Stimulated activated CD8-positive, alpha-beta memory T cell treated with anti-CD3 and anti-CD28 coated beads, Interleukin-2, amount 100 ng/mL, for 48 hours (primary cell): ENCODE data around the gene CTBP2.

Experiments used
- DNase-seq, 2 donors: peaks; one replicate each; pipeline ENCODE4 v3.0.0-alpha.2; 2020; ENCODE audit warnings: low read depth in 2 of 2

Gene CTBP2

GRCh38 chr10:125125951-125126735 lies 34.2 kb downstream of the CTBP2 start:
- DNase-seq, result no peak

GRCh38 chr10:125124907-125125306 lies 35.5 kb downstream of the CTBP2 start:
- DNase-seq, result no peak

- DNase-seq, result no peak
These were observed 36.3 kb downstream of the CTBP2 start for GRCh38 chr10:125124115-125124487.

GRCh38 chr10:125123476-125124114 lies 36.8 kb downstream of the CTBP2 start:
- DNase-seq, result no peak

DNA sequence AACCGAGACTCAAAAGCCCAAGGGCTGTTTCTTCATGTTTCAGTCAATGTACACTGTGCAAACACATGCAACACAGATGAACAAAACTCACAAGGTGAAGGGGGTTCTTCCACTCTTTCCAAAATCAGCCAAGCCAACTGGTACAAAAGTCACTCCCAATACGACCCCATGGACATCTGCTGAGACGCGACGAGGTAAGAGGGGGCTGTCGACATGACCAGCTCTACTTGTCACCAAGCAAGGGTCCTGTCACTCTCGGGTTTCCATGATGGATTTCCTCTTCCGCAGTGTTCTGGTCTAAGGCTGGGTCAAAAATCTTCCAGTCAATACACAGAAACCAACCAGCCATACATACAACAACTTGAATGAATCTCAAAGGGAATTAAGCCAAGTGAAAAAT lies 37.8 kb downstream of the CTBP2 start:
- no peak for DNase-seq

DNA sequence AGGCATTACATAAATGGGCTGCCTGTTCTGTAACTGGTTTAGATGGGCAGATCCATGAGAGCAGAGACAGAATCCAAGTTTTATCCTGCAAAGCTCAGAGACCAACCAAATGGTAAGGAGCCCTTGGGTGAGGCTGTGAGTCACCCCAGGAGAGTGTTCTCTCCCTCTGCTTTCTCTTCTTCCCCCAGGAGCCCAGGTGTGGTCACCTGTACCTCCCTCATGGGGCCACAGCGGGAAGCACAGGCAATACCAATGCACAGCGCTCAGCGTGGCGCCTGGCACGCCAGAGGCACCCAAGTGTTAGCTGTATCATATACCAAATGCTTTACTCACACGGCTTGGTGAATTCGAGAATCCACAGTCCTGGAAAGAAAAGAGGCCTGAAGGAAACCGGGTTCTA lies 39.4 kb downstream of the CTBP2 start:
- DNase-seq, result no peak

DNA sequence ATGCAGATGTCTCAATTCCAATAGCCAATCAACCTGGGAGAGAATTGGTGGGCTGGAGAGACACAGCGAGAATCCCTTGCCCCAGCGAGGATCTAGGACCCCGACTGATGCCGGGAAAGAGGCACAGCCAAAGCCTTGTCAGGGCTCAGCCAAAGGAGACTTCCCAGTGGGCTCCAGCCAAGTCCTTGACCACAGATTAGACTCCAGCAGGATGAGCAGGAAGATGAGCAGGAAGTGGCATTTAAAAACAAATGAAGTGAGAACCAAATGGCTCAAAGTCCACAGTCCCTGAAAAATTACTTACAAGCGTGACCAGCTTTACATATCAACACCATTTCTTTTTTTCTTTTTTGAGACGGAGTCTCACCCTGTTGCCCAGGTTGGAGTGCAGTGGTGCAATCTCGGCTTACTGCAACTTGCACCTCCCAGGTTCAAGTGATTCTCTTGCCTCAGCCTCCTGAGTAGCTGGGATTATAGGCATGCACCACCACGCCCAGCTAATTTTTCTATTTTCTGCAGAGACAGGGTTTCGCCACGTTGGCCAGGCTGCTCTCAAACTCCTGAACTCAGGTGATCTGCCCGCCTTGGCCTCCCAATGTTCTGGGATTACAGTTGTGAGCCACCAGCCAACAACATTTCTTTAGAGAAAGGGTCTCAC lies 40.2 kb downstream of the CTBP2 start:
- no peak for DNase-seq

GRCh38 chr10:125118701-125119100 lies 41.7 kb downstream of the CTBP2 start:
- no peak for DNase-seq

GRCh38 chr10:125118011-125118611 lies 42.3 kb downstream of the CTBP2 start:
- no peak for DNase-seq

- no peak for DNase-seq
These were observed 43.6 kb downstream of the CTBP2 start for GRCh38 chr10:125116652-125117310.

- DNase-seq, result no peak
These were observed 44.2 kb downstream of the CTBP2 start for GRCh38 chr10:125116041-125116649.

GRCh38 chr10:125115409-125115808 lies 45.0 kb downstream of the CTBP2 start:
- no peak for DNase-seq

DNA sequence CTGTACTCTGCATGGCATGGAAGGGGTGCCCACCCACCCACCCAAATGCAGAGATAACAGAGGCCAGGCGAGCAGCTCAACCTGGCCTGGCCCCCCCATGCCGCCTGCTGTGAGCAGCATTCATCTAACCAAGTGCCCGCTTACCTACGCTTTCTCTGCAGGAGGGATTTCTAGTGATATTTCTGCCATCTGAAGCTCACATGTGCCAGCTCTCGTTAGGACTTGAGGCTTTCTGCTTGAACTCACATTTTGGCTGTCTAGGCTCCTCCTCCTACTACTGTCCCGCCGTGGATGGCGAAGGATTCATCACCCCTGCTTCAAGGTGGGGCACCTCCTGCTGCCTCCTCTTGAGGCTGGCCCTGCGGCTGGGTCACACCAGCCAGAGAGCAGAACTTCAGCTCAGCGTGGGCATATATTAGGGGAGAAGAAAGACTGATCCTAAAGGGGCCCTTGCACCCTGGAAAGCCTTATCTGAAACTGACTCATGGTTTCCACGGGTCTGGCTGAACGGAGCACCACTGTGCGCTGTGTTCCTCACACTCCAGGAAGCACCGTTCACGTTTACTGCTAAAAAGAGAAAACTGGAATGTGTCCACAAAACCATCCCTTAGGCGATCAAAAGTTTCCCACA lies 45.5 kb downstream of the CTBP2 start:
- DNase-seq, result no peak

- DNase-seq, result no peak
These were observed 46.5 kb downstream of the CTBP2 start for GRCh38 chr10:125113691-125114371.

- no peak for DNase-seq
These were observed 47.5 kb downstream of the CTBP2 start for GRCh38 chr10:125112697-125113494.

GRCh38 chr10:125111118-125111727 lies 49.1 kb downstream of the CTBP2 start:
- no peak for DNase-seq

DNA sequence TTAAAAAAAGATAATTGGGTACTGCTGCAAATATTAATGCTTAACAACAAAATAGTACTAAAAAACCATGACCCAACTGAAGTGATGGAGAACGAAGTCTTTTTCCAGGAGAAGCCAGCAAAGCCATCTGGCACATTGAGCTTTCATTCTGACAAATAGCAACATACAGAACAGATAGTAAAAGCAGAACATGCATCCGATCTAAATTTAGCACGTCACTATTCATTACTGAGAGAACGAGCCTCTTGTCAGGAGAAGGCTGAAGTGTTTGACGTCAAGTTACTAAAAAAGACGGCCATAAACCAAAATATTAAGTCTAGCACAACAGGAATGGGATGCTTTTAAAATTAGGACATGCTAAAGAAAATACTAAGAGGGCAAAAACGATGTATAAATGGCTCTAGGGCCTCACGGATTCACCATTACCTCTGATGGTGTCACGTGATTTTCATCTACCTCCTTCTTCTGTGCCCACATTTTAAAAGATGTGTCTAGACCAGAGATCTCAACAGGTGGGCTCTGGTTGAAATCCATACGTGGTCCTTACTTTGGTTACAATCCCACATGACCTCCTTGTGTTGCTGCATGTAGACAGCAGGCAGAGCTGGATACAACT lies 52.3 kb downstream of the CTBP2 start:
- no peak for DNase-seq

DNA sequence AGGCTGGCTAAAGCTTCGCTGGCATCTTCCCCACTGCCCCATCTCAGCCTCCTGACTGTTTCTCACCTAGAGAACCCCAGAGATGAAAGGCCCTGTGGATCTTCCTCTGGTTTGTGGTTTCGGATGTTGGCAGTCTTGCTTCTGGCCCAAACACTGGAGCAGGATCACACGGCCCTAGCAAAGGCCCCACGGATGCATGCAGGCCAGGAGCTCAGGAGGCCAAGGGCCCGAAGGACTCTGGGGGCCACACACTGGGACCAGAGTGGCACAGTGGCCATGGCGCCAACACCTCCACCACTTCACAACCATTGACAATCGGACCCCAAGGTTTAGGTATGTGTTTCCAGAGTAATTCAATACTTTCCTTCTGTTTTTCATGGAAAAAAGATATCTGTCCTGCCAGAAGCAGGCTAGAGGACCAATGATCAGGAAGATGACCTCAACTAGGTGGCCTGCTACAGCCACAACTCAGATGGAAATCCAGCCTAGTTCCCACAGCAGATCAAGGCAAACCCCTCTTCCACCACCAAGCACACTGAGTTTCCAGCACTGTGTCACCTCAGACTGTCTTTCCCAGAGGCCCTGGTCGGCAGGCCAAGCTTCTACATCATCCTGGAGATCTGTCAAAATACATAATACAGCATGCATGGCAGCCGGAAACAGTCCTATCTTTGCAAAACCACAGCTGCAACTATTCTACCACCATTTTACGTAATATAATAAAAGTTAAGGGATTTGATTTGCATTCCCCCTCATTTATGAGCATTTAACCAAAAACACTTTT lies 53.0 kb downstream of the CTBP2 start:
- no peak for DNase-seq
